ENCODE results near the gene TMX2. TPM values are rescaled to one million over a fixed set of nuclear protein-coding genes. Genes with fewer than 3 reads are reported as not detected.
A peak's percentile ranks its signal among the peaks of the same experiment; 100 is the strongest.

TMX2 gene
- total RNA-seq, 1 donor from 2014 or later, result 65.3 TPM

DNA sequence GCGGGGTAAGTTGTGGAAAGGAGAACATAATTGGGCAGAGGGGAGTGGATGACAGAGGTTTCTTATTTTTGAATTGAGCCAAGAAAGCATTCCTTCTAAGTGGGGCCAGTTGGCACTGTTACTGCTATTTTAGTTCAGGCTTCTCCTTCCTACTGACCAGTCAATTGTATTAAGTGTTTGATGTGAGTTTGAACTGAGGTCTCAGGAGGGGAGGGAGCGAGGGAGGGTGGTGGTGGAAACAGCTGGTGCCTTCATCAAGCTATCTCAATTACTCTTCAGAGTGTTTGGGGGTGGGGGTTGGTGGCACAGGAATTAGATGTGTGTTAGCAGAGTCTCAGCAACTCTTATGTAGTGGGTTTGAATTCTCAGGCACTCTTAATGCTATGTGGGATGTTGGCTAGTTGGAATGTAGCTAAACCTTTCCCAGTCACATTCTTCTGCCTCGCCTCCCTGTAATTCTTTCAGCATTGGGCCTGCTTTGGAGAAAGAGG lies 63.7 kb downstream of the TMX2 start:
- DNase-seq (ENCODE audit: low spot score in 2 of 2), result no peak
- H3K4me3 ChIP-seq, result peak overlapping the region; percentile 14 to 17
- peaks cover 14 to 74% of the 10 kb centered on the region in 2 donors for H3K4me1 ChIP-seq
- no peaks in the 10 kb centered on the region for H3K36me3 ChIP-seq
- H3K27ac ChIP-seq, result peak overlapping the region; percentile 86 to 87
- intact Hi-C loops (cut with DNase I), result no loop called here
- no peaks in the 10 kb centered on the region for H3K27me3 ChIP-seq
- TF ChIP-seq, protein P1, sequence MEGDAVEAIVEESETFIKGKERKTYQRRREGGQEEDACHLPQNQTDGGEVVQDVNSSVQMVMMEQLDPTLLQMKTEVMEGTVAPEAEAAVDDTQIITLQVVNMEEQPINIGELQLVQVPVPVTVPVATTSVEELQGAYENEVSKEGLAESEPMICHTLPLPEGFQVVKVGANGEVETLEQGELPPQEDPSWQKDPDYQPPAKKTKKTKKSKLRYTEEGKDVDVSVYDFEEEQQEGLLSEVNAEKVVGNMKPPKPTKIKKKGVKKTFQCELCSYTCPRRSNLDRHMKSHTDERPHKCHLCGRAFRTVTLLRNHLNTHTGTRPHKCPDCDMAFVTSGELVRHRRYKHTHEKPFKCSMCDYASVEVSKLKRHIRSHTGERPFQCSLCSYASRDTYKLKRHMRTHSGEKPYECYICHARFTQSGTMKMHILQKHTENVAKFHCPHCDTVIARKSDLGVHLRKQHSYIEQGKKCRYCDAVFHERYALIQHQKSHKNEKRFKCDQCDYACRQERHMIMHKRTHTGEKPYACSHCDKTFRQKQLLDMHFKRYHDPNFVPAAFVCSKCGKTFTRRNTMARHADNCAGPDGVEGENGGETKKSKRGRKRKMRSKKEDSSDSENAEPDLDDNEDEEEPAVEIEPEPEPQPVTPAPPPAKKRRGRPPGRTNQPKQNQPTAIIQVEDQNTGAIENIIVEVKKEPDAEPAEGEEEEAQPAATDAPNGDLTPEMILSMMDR (IDR thresholded peaks at IDR 0.05), result no peak
- no peaks in the 10 kb centered on the region for H3K9me3 ChIP-seq

DNA sequence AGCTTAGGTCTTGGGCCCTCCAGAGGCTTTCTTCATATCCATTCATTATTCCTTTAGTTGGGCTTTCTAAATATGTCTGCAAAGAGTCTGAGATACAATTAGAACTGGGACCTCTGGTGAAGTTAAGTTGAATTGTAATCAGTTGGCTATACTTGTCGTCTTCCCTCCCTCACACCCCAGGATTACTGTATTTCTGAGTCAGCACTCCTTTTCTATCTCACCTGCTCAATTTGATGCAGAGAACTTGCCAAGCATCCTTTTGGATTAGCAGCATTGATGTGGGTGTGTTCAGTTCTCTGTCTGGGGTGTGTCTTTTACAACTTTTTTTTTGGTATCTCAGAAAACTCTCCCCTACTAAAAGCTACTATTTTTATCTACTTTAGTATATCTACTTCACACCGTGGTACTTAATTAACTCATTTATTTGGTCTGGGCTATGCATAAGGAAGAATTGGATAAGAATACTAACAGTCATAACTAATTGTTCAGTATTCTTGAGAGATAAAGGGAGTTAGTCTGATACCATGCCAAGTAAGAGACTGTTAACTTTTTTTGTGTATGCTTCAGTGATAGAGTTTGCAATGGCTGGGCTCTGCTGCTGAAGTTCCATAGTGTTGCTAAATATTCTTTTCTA lies 64.3 kb downstream of the TMX2 start:
- TF ChIP-seq, protein P1 (IDR thresholded peaks at IDR 0.05), result no peak
- no peak for DNase-seq (ENCODE audit: low spot score in 2 of 2)
- H3K27ac ChIP-seq, result peak overlapping the region; percentile 86 to 87
- peaks cover 14 to 78% of the 10 kb centered on the region in 2 donors for H3K4me1 ChIP-seq
- H3K9me3 ChIP-seq, result no peaks in the 10 kb centered on the region
- intact Hi-C loops (cut with DNase I), result no loop called here
- H3K36me3 ChIP-seq, result no peaks in the 10 kb centered on the region
- H3K4me3 ChIP-seq, result peak overlapping the region in 1 of 2 donors; percentile 17
- no peaks in the 10 kb centered on the region for H3K27me3 ChIP-seq

DNA sequence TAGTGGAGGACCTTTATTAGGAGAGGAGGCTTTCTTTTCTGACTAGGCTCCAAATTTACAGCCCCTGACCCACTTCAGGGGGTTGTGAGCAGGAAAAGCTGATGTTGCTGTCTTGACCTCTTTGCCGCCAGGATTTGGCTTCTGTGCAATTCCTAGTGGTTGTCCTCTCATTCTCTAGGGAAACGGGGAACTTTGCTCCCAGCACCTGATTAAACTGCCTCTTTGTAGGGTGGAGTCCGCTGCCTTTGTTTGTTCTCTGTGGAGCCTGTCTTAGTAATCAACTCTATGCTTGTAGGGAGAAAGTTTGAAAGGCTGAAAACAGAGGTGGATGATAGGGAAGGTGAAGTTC lies 65.5 kb downstream of the TMX2 start:
- Histone ChIP-seq H3K9me3 (no peaks in the 10 kb centered on the region), H3K4me1 (peaks cover 14 to 72% of the 10 kb centered on the region in 2 donors), H3K36me3 (no peaks in the 10 kb centered on the region)

DNA sequence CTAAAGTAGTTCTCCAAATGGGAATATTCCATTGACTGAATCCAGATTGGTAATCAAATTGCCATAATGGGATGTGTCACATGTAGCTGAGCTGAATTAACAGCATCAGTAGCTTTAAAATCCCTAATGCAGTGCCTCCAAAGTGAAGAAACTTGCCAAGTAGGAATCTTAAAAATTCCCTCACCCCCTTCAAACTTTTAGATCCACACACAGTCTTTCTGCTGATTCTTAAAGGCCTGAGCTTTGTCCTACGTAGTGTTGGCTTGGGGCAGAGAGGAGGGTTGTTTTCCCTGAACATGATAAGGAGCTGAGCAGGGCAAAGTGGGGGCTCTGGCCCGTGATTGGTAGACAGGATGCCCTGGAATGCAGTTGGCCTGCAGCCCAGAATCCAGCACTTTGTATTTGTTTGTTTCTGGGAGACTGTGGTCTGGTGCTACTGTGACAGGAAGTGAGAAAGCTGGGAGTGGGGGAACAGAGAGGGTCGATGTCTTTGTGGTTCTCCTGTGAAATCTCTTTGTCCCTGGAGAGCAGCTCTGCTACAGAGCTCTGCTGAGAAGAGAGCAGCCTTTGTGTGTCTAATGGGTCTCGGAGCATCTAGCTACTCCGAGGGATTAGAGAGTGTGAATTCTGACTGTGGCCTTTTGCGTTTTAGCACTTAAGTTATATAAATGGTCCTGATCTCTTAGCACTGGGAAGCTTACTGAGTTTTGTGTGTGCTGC lies 66.1 kb downstream of the TMX2 start:
- peaks cover 14 to 68% of the 10 kb centered on the region in 2 donors for H3K4me1 ChIP-seq
- intact Hi-C loops (cut with DNase I), result loop anchor here (2.0 kb wide), 1 partner anchor 16 kb away; no protein-coding TSS in a partner anchor
- H3K27me3 ChIP-seq, result no peaks in the 10 kb centered on the region
- TF ChIP-seq, protein P1 (IDR thresholded peaks at IDR 0.05), result no peak
- no peaks in the 10 kb centered on the region for H3K36me3 ChIP-seq
- H3K27ac ChIP-seq, result peak overlapping the region; percentile 86 to 87
- no peaks in the 10 kb centered on the region for H3K9me3 ChIP-seq
- DNase-seq (ENCODE audit: low spot score in 2 of 2), result peak in 1 of 2 donors; percentile 94
- peak overlapping the region; percentile 27 to 51 for H3K4me3 ChIP-seq

More for the DNA sequence above, 65.5 kb downstream of the TMX2 start:
- H3K4me3 ChIP-seq, result peak overlapping the region; percentile 27 to 51
- intact Hi-C loops (cut with DNase I), result loop anchor here (2.0 kb wide), 1 partner anchor 15 kb away; no protein-coding TSS in a partner anchor
- peak overlapping the region; percentile 86 to 87 for H3K27ac ChIP-seq
- TF ChIP-seq, protein P1 (IDR thresholded peaks at IDR 0.05), result no peak
- DNase-seq (ENCODE audit: low spot score in 2 of 2), result no peak
- H3K27me3 ChIP-seq, result no peaks in the 10 kb centered on the region

DNA sequence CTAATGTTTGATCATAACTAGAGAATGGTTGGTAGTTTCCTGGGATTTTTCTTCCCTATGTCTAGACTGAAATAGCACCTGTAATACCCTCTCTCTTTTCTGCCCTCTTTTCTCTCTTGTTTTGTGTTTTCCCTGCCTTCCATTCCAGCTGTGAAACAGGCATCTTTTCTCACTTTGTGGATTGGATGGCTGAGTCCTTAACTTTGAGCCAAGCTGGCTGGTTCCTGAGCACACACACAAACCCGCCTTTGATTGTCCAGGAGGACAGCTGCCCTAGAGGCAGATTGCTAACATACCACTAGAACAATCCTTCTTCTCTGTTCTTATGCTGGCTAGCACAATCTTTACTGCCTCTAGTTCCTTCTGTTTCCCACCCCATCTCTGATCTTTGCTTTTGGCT lies 66.9 kb downstream of the TMX2 start:
- no peaks in the 10 kb centered on the region for H3K27me3 ChIP-seq
- H3K4me3 ChIP-seq, result peak overlapping the region in 1 of 2 donors; percentile 51
- H3K4me1 ChIP-seq, result peaks cover 14 to 61% of the 10 kb centered on the region in 2 donors
- peak overlapping the region; percentile 86 to 87 for H3K27ac ChIP-seq
- TF ChIP-seq, protein P1 (IDR thresholded peaks at IDR 0.05), result no peak
- no peak for DNase-seq (ENCODE audit: low spot score in 2 of 2)
- H3K36me3 ChIP-seq, result no peaks in the 10 kb centered on the region
- intact Hi-C loops (cut with DNase I), result loop anchor here (2.0 kb wide), 1 partner anchor 16 kb away; no protein-coding TSS in a partner anchor
- no peaks in the 10 kb centered on the region for H3K9me3 ChIP-seq

Data from ascending aorta (tissue), 2 donors.